GM12878 (cell line): Measurements from ENCODE around the gene MAB21L1. TPM values are rescaled to one million over a fixed set of nuclear protein-coding genes. Genes with fewer than 3 reads are reported as not detected.

Source experiments
- ATAC-seq: fragments of 200-7000 bp; cut with Tn5 transposase; 3 replicates; pipeline ENCODE4 v1.9.1; 2020; ENCODE audit warnings: mild to moderate bottlenecking, moderate library complexity
- BruUV-seq: library from RNA; stranded (reverse); fragments of 400-500 nt; replicated peaks from 2 replicates; lab custom pipeline; 2021; lab: Mats Ljungman, UMichigan
- CTCF ChIA-PET: fragments of 300-600 bp; sonication (Branson Sonifier 250); formaldehyde crosslinking; extraction: SDS; loops from one replicate; lab custom pipeline; 2021; ENCODE audit warnings: inconsistent platforms; lab: Yijun Ruan, JAX
- POLR2A ChIA-PET: fragments of 350-600 bp; formaldehyde crosslinking; extraction: SDS; loops from one replicate; lab custom pipeline; 2021; ENCODE audit warnings: inconsistent platforms; lab: Charles Lee
- RAD21 ChIA-PET: fragments of 300-600 bp; sonication (Branson Sonifier 250); formaldehyde crosslinking; loops from one replicate; lab custom pipeline; 2023; ENCODE audit warnings: antibody characterized with exemption; ENCODE audit not compliant: unreplicated experiment; lab: Charles Lee
- SMC1A ChIA-PET: fragments of 300-600 bp; sonication (Branson Sonifier 250); formaldehyde crosslinking; loops from one replicate; lab custom pipeline; 2023; ENCODE audit not compliant: unreplicated experiment, uncharacterized antibody; lab: Charles Lee
- DNase-seq: peaks from one replicate; pipeline ENCODE4 v3.0.0-alpha.2; 2011; ENCODE audit warnings: low read depth, low spot score
- FAIRE-seq: peaks from 3 replicates; lab custom pipeline; 2011; peaks lifted over from hg19 to GRCh38; lab: Jason Lieb, UNC
- H2AFZ ChIP-seq: 2 replicates; pipeline ENCODE4 v1.6.0; 2011; ENCODE audit warnings: low read depth, low read length, control low read depth; ENCODE audit not compliant: control insufficient read depth
- H3K27ac ChIP-seq: 2 replicates; pipeline ENCODE4 v1.5.1; 2011; ENCODE audit warnings: control low read depth; ENCODE audit not compliant: control insufficient read depth, insufficient read depth
- H3K27me3 ChIP-seq, 2 experiments: replicated peaks in 1 of 2; 2 replicates each; pipeline versions ENCODE4 v1.6.0 to v1.6.1; 2011; ENCODE audit warnings: low read length in 1 of 2; ENCODE audit not compliant: control insufficient read depth in 2 of 2, insufficient read depth in 2 of 2
- H3K36me3 ChIP-seq, 2 experiments: 2 replicates each; pipeline ENCODE4 v1.5.1; 2011; ENCODE audit warnings: low read length in 1 of 2; ENCODE audit not compliant: control insufficient read depth in 2 of 2, insufficient read depth in 2 of 2
- H3K4me1 ChIP-seq: 2 replicates; pipeline ENCODE4 v1.6.1; 2011; ENCODE audit warnings: mild to moderate bottlenecking, low read length, moderate library complexity, mixed read lengths; ENCODE audit not compliant: control insufficient read depth, insufficient read depth
- H3K4me2 ChIP-seq: 2 replicates; pipeline ENCODE4 v1.6.0; 2011; ENCODE audit warnings: control low read depth; ENCODE audit not compliant: control insufficient read depth, insufficient read depth
- H3K4me3 ChIP-seq: fragments of 200-600 bp; sonication (generic); 2 replicates; pipeline ENCODE4 v1.5.1; 2016
- H3K79me2 ChIP-seq: 2 replicates; pipeline ENCODE4 v1.6.0; 2011; ENCODE audit warnings: low read length; ENCODE audit not compliant: control insufficient read depth, insufficient read depth
- H3K9ac ChIP-seq: 2 replicates; pipeline ENCODE4 v1.8.0; 2011; ENCODE audit warnings: low read length, control low read depth, mixed read lengths; ENCODE audit not compliant: control insufficient read depth, insufficient read depth
- H3K9me3 ChIP-seq: replicated peaks from 3 replicates; pipeline ENCODE4 v1.5.1; 2011; ENCODE audit warnings: mild to moderate bottlenecking, low read length; ENCODE audit not compliant: control insufficient read depth, insufficient read depth
- H4K20me1 ChIP-seq: 2 replicates; pipeline ENCODE4 v1.6.0; 2011; ENCODE audit not compliant: control insufficient read depth, insufficient read depth
- EP300 ChIP-seq, 2 experiments: fragments of 150-350 bp in 1 of 2; IDR thresholded peaks; 2 replicates each; pipeline ENCODE4 v1.6.1; 2011 to 2012; ENCODE audit warnings: low read depth in 2 of 2, low read length in 2 of 2, borderline replicate concordance in 1 of 2, improper control_type of control experiment in 1 of 2, inconsistent platforms in 1 of 2; ENCODE audit not compliant: control insufficient read depth in 1 of 2
- FOS ChIP-seq: IDR thresholded peaks from 3 replicates; pipeline ENCODE4 v1.6.1; 2011; ENCODE audit warnings: borderline replicate concordance; ENCODE audit not compliant: insufficient read length; ENCODE audit errors: extremely low read depth
- PBX3 ChIP-seq: IDR thresholded peaks from 2 replicates; pipeline ENCODE4 v1.6.1; 2011; ENCODE audit warnings: mild to moderate bottlenecking, low read depth, low read length, moderate library complexity; ENCODE audit not compliant: insufficient replicate concordance
- SIN3A ChIP-seq: IDR thresholded peaks from 2 replicates; pipeline ENCODE4 v1.6.1; 2012; ENCODE audit warnings: low read depth, low read length, improper control_type of control experiment
- WGBS: methylation state at CpG from one replicate; pipeline ENCODE4 v1.1.6; 2016; ENCODE audit warnings: low lambda C conversion rate; ENCODE audit not compliant: insufficient replicate concordance, insufficient coverage; ENCODE audit errors: missing lambda C conversion rate; 5-methylcytosine and 5-hydroxymethylcytosine counted together
- in situ Hi-C: fragments of 300-500 bp; cut with MboI; formaldehyde crosslinking; loops from 9 replicates; pipeline ENCODE4 v1.14.3; 2018; ENCODE audit warnings: mixed read lengths
- intact Hi-C: fragments of 100-400 bp; cut with micrococcal nuclease; formaldehyde crosslinking; loops from one replicate; pipeline ENCODE4 v1.14.2; 2022; ENCODE audit not compliant: unreplicated experiment
- polyA plus RNA-seq, 11 experiments: library from polyadenylated mRNA; depleted of rRNA in 4 of 11; unstranded in 6 of 11; stranded (reverse) in 5 of 11; fragments of >200 nt; fragmentation: Nextera tagmentation in 4 of 11; fragmentation: Illumina TruSeq in 1 of 11; extraction: Ambion mirVana in 4 of 11; extraction: Trizol in 1 of 11; gene quantifications; 1 replicate in 1 of 11; 2 replicates in 10 of 11; pipeline versions ENCODE4 v1.2.1 to v1.2.3, GENCODE V29; 2011 to 2016; ENCODE audit warnings: inconsistent platforms in 2 of 11, missing spikeins in 2 of 11, low read depth in 1 of 11
- total RNA-seq, 4 experiments: library from RNA; depleted of rRNA in 3 of 4; stranded (reverse); fragments of >200 nt in 3 of 4; fragmentation: Illumina TruSeq in 1 of 4; extraction: Trizol in 1 of 4; gene quantifications; 2 replicates each; pipeline versions ENCODE4 v1.2.1 to v1.2.3, GENCODE V29; 2013 to 2021
- TF ChIP-seq, protein P1 (sequence below): fragments of 150-350 bp; IDR thresholded peaks from 2 replicates; pipeline ENCODE4 v1.6.1; 2014; ENCODE audit warnings: mild to moderate bottlenecking, low read depth, low read length
- TF ChIP-seq, protein P2 (sequence below): fragments of 450-650 bp; IDR thresholded peaks from 2 replicates; pipeline ENCODE4 v1.6.1; 2017; ENCODE audit warnings: borderline replicate concordance
- TF ChIP-seq, protein P3 (sequence below): fragments of 450-650 bp; IDR thresholded peaks from 2 replicates; pipeline ENCODE4 v1.6.1; 2017; ENCODE audit warnings: mild to moderate bottlenecking, moderate library complexity

MAB21L1 gene
- total and polyA plus RNA-seq, 10 of the 15 experiments (the other 5 are each of a cell fraction or from before 2014, with no cell fraction given), result 0.01 to 0.05 TPM; not detected in 8

DNA sequence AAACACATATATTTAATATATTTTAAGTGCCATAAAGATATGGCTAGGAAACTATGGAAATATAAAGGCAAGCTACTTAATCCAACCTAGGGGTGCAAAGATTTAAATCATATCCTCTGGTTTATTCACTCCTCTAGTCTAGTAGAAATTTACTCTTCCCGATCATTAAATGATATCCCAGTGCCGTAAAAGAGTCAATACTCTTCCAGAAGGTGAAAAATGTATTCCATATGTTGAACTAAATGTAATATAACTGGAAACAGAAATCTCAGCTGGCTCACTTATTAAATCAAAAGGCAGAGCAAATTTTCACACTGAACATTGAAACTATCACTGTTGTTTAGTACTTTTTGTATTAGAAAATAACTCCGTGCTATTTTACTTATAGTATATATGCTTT, 11.1 kb downstream of the MAB21L1 start:
- RAD21 ChIA-PET, result no interaction called here
- Histone ChIP-seq H3K79me2 (no peaks in the 10 kb centered on the region), H3K36me3 (no peaks in the 10 kb centered on the region), H3K27ac (no peak overlapping the region), H3K9me3 (no peaks in the 10 kb centered on the region), H3K4me2 (no peak overlapping the region), H3K4me1 (no peaks in the 10 kb centered on the region), H3K9ac (no peak overlapping the region), H3K4me3 (no peak overlapping the region), H4K20me1 (no peaks in the 10 kb centered on the region), H2AFZ (no peak overlapping the region), H3K27me3 (peaks cover 0 to 1% of the 10 kb centered on the region in 2 experiments; a peak in 1 of 4 replicates)
- DNase-seq, result no peak
- SMC1A ChIA-PET, result no interaction called here
- 55% methylated on average over 3 of the region's 3 CpGs for WGBS
- no peak for FAIRE-seq
- TF ChIP-seq, protein P1, sequence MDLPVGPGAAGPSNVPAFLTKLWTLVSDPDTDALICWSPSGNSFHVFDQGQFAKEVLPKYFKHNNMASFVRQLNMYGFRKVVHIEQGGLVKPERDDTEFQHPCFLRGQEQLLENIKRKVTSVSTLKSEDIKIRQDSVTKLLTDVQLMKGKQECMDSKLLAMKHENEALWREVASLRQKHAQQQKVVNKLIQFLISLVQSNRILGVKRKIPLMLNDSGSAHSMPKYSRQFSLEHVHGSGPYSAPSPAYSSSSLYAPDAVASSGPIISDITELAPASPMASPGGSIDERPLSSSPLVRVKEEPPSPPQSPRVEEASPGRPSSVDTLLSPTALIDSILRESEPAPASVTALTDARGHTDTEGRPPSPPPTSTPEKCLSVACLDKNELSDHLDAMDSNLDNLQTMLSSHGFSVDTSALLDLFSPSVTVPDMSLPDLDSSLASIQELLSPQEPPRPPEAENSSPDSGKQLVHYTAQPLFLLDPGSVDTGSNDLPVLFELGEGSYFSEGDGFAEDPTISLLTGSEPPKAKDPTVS, result no peak
- TF ChIP-seq, protein P2, sequence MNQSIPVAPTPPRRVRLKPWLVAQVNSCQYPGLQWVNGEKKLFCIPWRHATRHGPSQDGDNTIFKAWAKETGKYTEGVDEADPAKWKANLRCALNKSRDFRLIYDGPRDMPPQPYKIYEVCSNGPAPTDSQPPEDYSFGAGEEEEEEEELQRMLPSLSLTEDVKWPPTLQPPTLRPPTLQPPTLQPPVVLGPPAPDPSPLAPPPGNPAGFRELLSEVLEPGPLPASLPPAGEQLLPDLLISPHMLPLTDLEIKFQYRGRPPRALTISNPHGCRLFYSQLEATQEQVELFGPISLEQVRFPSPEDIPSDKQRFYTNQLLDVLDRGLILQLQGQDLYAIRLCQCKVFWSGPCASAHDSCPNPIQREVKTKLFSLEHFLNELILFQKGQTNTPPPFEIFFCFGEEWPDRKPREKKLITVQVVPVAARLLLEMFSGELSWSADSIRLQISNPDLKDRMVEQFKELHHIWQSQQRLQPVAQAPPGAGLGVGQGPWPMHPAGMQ, result no peak
- TF ChIP-seq EP300 (IDR thresholded peaks at IDR 0.05; ENCODE audit: borderline replicate concordance in 1 of 2, control insufficient read depth in 1 of 2, low read depth in 2 of 2, low read length in 2 of 2), result no peak
- BruUV-seq, result no TSS peak
- in situ Hi-C loops (no loop called here), intact Hi-C loops (no loop called here)
- POLR2A ChIA-PET, result no interaction called here
- ATAC-seq, result no peak
- CTCF ChIA-PET, result interaction anchor here (0.6 kb wide), 1 partner anchor 372 kb away, joined by 3 read pairs; no protein-coding TSS in a partner anchor

- ChIA-PET CTCF (no interaction called here), RAD21 (no interaction called here), SMC1A (no interaction called here), POLR2A (no interaction called here)
- Histone ChIP-seq H3K27me3 (no peaks in the 10 kb centered on the region), H3K36me3 (no peaks in the 10 kb centered on the region), H4K20me1 (no peaks in the 10 kb centered on the region), H3K4me2 (no peak overlapping the region), H3K9me3 (no peaks in the 10 kb centered on the region), H3K27ac (no peak overlapping the region), H2AFZ (no peak overlapping the region), H3K4me3 (no peak overlapping the region), H3K79me2 (no peaks in the 10 kb centered on the region), H3K9ac (no peak overlapping the region), H3K4me1 (no peaks in the 10 kb centered on the region)
- in situ Hi-C loops, result no loop called here
- FAIRE-seq (no peak), DNase-seq (no peak), ATAC-seq (no peak)
- intact Hi-C loops, result no loop called here
- 0% methylated on average over 2 of the region's 2 CpGs for whole genome bisulfite sequencing
- no TSS peak for BruUV-seq
- TF ChIP-seq SIN3A (no peak), PBX3 (no peak), FOS (no peak)
- TF ChIP-seq, protein P3, sequence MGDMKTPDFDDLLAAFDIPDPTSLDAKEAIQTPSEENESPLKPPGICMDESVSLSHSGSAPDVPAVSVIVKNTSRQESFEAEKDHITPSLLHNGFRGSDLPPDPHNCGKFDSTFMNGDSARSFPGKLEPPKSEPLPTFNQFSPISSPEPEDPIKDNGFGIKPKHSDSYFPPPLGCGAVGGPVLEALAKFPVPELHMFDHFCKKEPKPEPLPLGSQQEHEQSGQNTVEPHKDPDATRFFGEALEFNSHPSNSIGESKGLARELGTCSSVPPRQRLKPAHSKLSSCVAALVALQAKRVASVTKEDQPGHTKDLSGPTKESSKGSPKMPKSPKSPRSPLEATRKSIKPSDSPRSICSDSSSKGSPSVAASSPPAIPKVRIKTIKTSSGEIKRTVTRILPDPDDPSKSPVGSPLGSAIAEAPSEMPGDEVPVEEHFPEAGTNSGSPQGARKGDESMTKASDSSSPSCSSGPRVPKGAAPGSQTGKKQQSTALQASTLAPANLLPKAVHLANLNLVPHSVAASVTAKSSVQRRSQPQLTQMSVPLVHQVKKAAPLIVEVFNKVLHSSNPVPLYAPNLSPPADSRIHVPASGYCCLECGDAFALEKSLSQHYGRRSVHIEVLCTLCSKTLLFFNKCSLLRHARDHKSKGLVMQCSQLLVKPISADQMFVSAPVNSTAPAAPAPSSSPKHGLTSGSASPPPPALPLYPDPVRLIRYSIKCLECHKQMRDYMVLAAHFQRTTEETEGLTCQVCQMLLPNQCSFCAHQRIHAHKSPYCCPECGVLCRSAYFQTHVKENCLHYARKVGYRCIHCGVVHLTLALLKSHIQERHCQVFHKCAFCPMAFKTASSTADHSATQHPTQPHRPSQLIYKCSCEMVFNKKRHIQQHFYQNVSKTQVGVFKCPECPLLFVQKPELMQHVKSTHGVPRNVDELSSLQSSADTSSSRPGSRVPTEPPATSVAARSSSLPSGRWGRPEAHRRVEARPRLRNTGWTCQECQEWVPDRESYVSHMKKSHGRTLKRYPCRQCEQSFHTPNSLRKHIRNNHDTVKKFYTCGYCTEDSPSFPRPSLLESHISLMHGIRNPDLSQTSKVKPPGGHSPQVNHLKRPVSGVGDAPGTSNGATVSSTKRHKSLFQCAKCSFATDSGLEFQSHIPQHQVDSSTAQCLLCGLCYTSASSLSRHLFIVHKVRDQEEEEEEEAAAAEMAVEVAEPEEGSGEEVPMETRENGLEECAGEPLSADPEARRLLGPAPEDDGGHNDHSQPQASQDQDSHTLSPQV, result no peak
Observed at GRCh38 chr13:35460061-35460460, 16.4 kb downstream of the MAB21L1 start.
